ENCODE data around the gene MYOG. TPM values are rescaled to one million over a fixed set of nuclear protein-coding genes. Genes with fewer than 3 reads are reported as not detected.

Gene MYOG
- total RNA-seq, 1 donor from 2014 or later: not detected

DNA sequence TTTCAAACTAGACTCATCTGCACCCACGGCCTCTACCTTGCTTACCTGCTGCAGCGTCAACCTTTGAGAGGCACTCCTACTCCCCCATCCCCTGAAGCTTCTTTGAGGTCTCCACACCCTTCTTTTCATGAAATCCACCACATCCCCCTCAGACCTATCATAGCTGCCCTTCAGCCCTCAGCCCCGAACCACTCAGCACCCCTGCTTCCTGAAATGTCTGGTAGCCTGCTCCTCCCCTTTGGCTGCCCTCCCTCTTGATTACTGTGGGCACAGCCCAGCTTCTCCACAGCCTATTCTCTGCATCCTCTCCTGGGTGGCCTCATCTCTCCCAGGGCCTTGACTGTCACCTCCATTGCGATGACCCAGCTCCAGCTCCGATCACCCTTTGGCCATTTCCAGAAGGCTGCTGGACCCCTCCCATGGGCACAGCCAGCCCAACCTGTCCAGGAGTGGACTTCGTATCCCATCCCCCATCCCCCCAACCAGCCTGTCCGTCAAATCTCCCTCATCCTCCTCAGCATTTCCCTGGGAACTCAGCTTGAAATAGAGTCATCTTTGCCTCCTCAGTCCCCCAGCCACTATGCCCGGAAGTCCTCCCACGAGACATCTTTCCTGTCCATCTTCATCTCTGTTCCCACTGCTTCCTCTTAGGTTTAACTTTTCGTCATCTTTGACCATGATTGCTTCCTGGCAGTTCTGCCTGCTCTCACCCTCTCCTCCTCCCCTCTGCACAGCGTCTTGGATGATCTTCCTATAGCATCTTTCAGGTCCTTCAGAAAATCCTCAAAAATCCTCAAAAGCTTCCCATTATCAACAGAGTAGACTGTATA is 35.6 kb upstream of the MYOG start:
- Mint-ChIP-seq H3K27me3 (peaks cover 86% of the 10 kb centered on the region), H3K4me3 (ENCODE audit: low read depth) (no peak overlapping the region), H3K4me1 (ENCODE audit: low read depth) (peaks cover 4% of the 10 kb centered on the region), H3K9me3 (ENCODE audit: low read depth) (no peaks in the 10 kb centered on the region), H3K27ac (no peak overlapping the region), H3K36me3 (ENCODE audit: insufficient read depth) (no peaks in the 10 kb centered on the region)
- TF ChIP-seq, protein P1, sequence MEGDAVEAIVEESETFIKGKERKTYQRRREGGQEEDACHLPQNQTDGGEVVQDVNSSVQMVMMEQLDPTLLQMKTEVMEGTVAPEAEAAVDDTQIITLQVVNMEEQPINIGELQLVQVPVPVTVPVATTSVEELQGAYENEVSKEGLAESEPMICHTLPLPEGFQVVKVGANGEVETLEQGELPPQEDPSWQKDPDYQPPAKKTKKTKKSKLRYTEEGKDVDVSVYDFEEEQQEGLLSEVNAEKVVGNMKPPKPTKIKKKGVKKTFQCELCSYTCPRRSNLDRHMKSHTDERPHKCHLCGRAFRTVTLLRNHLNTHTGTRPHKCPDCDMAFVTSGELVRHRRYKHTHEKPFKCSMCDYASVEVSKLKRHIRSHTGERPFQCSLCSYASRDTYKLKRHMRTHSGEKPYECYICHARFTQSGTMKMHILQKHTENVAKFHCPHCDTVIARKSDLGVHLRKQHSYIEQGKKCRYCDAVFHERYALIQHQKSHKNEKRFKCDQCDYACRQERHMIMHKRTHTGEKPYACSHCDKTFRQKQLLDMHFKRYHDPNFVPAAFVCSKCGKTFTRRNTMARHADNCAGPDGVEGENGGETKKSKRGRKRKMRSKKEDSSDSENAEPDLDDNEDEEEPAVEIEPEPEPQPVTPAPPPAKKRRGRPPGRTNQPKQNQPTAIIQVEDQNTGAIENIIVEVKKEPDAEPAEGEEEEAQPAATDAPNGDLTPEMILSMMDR (IDR thresholded peaks at IDR 0.05; ENCODE audit: unreplicated experiment): no peak
- DNase-seq (ENCODE audit: low spot score, unreplicated experiment): no peak

- Mint-ChIP-seq H3K4me3 (ENCODE audit: low read depth) (no peak overlapping the region), H3K9me3 (ENCODE audit: low read depth) (no peaks in the 10 kb centered on the region), H3K4me1 (ENCODE audit: low read depth) (peaks cover 4% of the 10 kb centered on the region), H3K27ac (no peak overlapping the region), H3K27me3 (peaks cover 85% of the 10 kb centered on the region), H3K36me3 (ENCODE audit: insufficient read depth) (no peaks in the 10 kb centered on the region)
- TF ChIP-seq, protein P1 (IDR thresholded peaks at IDR 0.05; ENCODE audit: unreplicated experiment): no peak
- DNase-seq (ENCODE audit: low spot score, unreplicated experiment): no peak
Observed at GRCh38 chr1:203120325-203121153, 34.7 kb upstream of the MYOG start.

DNA sequence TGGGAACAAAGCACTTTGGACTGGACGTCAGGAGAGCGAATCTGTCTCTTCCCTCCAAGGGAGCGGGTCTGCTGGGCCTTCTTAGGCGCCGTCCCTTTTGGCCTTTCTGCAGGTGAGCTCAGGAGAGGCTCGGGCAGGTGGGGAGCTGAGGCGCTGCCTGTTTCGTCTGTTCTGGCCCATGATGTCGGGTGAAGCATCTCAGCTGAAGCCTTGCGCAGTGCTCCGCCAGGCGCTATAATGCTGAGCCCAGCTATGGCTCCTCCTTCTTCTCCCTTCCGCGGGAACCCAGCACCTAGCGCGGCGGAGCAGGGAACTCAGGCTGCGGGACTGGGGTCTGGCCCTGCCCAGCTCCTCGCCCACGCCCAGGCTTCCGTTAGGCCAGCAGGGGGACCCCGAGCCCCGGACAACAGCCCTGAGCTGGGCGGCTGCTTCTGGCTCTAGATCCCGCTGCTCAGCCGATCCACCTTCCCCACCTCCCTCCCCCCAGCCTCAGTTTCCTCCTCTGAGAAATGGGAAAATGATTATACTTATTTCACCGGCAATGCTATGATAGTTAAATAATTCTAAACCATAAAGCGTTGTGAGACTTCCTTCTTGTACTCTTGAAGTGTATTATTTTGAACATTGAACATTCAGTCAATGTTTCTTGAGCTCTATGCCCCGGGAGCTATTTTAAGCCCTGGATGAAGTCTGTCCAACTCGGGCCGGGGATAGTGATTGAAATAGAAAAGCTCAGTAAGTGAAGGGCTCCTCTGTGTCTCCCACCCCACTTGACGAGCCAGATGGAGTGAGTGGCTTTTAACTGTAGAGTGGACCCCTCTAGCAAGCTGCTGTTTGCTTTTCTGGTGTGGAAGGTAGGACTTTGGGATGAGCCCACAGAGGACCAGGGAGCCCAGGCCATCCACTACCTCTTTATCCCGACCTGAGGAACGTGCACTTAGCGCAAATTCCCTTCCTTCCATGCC is 32.1 kb upstream of the MYOG start:
- H3K4me3 Mint-ChIP-seq (ENCODE audit: low read depth): no peak overlapping the region
- no peaks in the 10 kb centered on the region for H3K9me3 Mint-ChIP-seq (ENCODE audit: low read depth)
- TF ChIP-seq, protein P1 (IDR thresholded peaks at IDR 0.05; ENCODE audit: unreplicated experiment): peak; percentile 88
- H3K27me3 Mint-ChIP-seq: peaks cover 62% of the 10 kb centered on the region
- peak; percentile 82 for DNase-seq (ENCODE audit: low spot score, unreplicated experiment)
- peak overlapping the region; percentile 38 for H3K27ac Mint-ChIP-seq
- no peaks in the 10 kb centered on the region for H3K4me1 Mint-ChIP-seq (ENCODE audit: low read depth)
- H3K36me3 Mint-ChIP-seq (ENCODE audit: insufficient read depth): no peaks in the 10 kb centered on the region

DNA sequence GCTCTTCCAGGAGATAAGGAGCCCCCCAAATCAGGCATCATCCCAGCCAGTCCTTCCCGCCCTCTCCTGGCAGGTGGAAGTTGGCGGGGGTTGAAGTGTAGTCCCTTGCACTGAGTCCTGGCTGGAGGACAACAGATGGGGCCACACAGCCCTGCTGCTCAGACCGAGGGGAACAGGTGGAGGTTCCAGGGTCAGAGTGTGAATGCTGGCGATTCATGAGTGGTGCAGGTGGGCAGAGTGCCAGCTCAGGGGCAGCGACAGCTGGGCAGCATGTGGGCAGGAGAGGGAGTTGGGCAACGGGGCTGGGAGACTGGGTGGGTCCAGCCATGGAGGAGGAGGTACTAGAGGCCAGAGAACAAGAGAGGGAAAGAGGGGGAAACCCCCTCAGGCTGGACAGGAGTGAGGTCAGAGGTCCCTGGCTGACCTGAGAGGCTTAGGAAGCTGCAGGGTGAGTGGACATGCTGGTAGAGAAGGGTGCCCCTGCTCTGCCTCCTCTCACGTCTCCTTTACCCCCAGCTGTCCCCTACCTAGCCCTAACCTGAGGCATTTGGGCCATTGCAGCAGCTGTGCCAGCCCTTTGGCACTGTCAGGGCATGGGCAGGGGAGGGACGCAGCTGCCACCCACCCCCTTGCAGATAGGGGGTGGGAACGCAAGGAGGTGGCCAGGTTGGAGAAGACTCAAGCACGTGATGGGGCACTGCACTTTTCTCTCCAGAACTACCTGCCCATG is 30.4 kb upstream of the MYOG start:
- no peak overlapping the region for H3K4me3 Mint-ChIP-seq (ENCODE audit: low read depth)
- H3K9me3 Mint-ChIP-seq (ENCODE audit: low read depth): no peaks in the 10 kb centered on the region
- H3K4me1 Mint-ChIP-seq (ENCODE audit: low read depth): no peaks in the 10 kb centered on the region
- H3K36me3 Mint-ChIP-seq (ENCODE audit: insufficient read depth): no peaks in the 10 kb centered on the region
- TF ChIP-seq, protein P1 (IDR thresholded peaks at IDR 0.05; ENCODE audit: unreplicated experiment): no peak
- no peak for DNase-seq (ENCODE audit: low spot score, unreplicated experiment)
- H3K27ac Mint-ChIP-seq: no peak overlapping the region
- H3K27me3 Mint-ChIP-seq: peaks cover 49% of the 10 kb centered on the region

All from progenitor cell of endocrine pancreas (in vitro differentiated cells).